ENCODE measurements around the gene PRSS22.

PRSS22 gene

DNA sequence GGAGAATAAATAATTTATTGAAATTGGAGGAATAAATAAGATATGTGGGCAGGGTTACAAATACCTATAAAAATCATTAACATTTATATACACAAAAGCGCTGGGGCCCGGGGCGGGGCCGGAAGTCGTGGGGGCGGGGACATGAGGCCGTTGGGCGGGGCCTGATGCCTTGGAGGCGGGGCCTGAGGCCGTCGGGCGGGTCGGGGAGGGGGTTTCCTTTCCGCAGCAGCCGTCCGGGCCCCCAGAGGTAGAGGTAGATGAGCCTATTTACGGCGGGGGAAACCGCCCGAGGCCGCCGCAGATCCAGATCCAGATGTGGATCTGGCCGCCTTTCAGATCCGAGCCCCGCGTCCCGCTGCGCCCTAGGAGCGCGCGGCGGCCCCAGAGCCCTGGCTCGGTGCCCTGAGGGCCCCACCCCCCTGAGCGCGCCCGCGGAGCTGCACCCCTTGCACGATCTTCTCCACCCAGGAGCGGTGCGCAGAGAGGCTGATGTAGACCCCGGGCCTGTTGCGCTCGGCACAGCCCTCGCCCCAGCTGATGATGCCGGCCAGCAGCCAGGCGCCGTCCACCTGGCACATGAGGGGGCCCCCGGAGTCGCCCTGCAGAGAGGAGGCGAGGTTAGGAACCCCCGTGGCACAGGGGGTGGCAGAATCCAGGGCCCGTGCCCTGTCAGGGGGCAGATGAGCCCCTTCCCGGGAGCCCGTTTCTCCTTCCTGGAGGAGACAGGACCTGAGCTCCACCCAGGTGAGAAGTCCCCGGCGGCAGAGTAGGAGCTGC lies 5.1 kb downstream of the PRSS22 start:
- no peak for DNase-seq (ENCODE audit: low read depth)

DNA sequence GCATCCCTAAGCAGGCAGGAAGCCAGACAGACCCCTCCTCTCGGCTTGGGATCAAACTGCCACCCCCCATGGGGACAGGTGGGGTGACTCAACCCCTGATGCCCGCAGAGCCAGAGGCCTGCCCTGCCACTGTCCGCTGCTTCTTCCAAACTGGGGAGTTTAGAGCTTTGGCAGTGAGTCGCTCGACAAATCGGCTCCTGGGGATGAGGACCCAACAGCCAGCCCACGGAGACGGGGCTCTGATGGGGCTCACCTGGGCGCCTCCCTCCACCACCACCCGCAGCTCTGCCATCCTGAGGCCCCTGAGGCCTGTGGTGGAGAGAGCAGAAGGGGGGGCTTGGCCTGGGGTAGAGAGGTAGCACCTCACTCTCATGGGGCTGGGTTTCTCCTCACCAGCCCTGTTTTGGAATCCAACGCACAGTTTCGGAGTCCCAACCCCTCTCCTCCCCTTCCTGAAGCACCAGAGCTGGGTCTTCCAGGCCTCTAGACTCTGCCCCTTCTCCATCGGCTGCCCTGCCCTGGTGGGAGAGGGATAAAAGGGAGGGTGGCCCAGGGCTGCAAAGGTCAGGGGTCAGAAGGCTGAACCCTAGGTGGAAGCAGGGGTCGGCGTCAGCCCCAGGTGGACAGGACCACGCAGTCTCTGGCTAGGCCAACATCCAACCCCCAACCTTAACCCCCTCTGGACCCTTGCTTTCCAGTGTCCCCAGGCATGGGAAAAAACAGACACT lies 5.8 kb downstream of the PRSS22 start:
- DNase-seq (ENCODE audit: low read depth): no peak

GRCh38 chr16:2848933-2849725 lies 8.8 kb downstream of the PRSS22 start:
- DNase-seq (ENCODE audit: low read depth): no peak

DNA sequence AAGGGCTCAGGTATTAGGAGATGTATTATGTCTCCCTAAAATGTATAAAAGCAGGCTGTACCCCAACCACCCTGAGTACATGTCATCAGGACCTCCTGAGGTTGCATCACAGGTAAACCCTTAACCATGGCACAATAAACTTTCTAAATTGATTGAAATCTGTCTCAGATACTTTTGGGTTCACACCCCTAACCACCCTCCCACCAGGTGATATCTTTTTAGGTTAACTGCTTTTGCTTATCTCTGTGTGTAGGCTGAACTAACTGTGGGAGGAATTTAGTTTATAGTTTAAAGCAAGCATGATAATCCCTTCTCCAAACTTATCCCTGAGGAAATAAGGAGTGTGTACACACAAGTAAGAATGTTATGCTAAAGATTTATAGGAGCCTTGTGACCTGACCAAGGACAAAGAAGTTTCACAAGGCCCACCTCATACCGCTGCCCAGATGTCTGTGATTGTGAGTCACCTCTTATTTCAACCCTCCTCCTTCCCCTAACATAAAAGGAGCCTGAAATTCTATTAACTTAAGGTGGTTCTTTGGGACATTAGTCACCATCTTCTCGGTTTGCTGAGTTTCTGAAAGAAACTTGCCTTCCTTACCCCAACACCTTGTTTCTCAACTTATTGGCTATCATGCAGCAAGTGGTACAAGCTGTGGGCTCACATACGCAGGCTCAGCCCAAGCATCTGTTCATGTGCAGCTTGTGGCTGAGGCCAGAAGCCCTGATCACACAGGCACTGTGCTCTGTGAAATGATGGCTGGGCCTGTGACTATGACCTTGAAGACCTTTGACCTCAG lies 11.3 kb downstream of the PRSS22 start:
- no peak for DNase-seq (ENCODE audit: low read depth)

DNA sequence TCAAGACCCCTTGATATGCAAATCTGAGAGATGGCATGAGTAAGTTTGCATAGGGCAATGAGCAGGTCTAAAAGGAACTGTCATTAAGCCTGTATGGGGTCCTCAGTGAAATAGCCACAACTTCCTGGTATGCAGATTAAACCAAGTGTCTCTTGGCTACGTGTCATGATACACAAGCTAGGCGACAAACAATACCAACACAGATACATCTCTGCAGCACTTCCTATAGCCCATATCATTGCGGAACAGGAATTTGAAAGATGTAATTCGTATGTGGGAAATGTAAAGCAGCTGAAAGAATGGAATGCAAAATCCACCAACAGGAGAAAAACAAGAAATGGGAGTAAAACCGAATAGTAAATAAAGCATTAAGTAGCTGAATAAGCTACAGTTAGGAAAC lies 12.9 kb downstream of the PRSS22 start:
- DNase-seq (ENCODE audit: low read depth): no peak

DNA sequence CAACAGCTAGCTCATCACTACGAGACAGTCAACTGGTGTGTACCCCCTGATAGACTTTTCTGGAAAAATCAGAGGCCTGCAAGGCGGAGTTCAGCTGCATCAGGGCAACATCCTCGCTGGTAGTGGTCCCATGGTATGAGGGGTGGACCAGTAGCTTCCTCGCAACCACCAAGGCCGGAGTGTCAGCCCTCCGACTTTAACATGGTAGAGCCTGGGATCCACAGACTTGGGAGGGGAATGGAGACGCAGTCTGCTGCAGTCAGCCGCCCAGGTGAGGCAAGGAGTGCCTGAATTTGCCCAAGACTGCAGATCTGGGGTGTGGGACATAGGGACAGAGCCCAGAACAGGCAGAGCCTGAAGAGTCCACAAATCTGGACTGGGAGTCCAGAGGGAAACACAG lies 14.4 kb downstream of the PRSS22 start:
- DNase-seq (ENCODE audit: low read depth): no peak

DNA sequence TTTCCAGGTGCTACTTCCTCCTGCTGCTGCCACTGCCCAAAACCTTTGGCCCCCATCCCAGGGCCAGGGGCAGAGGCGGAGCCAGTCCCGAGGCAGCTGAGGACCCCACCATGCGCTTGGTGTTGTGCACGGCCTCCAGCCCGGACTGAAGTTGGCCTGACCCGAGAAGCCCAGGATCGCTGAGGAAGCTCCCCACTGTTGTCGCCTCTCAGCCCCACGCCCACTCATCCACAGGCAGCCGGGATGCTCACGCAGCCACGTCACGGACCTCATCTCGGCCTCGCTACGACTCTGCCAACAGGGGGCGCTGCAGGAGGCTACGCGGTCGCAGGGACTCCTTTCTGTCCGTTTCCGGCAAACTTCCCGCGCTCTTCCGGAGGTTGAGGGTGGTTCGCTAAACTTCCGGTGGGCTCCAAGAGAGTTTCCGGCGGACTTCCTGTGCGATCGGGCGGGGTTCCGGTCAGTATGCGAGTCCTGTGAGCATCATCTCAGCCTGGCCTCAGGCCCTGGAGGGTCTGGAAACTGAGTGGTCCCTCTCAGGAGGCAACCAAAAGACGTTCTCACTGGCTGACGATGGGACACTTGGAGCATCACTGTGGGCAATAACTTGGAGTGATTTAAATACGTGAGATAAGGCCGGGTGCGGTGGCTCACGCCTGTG lies 15.5 kb downstream of the PRSS22 start:
- peak; percentile 76 for DNase-seq (ENCODE audit: low read depth)

DNA sequence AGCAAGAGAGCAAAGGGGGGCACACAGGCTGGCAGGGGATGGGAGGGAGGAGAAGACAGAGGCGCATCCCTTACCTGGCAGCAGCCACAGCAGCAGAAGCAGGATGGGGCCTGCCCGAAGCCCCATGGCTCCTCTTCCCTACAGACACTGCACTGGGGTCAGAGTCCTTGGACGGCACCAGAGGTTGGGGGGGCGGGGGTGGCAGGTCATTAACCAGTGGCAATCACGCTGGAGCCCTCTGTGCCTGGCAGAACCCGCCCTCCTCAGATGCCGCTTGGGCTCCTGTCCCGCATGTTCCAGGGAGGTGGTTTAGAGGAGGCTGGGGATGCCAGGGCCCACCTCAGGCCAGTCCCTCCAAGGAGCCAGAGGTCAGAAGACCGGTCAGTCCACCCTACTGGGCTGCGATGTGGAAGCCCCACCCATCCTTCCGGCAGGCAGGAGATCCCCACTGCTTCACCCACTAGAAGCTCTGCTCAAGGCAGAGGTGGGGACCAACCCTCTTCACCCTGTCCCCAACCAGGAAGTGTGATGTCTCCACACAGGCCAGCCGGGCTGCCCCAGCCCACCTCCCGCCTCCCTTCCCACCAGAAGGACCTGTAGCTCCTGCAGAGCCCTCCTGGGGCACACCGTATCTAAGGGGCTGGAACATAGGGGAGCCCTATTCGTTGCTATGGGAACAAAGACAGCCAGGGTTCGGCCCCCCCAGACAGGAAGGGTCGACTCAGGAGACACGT lies 16.2 kb downstream of the PRSS22 start:
- DNase-seq (ENCODE audit: low read depth): no peak

DNA sequence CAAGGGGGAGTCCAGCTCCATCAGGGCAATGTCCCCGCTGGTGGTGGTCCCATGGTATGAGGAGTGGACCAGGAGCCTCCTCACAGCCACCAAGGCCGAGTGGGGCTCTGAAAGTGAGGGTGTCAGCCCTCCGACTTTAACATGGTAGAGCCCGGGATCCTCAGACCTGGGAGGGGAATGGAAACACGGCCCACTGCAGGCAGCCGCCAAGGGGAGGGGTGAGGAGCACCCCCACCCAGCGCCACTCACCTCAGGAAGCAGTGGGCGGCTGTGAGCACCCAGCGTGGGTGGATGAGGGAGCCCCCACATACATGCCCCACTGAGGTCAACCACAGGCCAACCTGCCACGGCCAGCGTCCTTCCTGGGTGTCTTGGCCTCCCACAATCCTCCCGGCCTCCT lies 17.1 kb downstream of the PRSS22 start:
- no peak for DNase-seq (ENCODE audit: low read depth)

- no peak for DNase-seq (ENCODE audit: low read depth)
Observed at GRCh38 chr16:2839650-2840450, 18.1 kb downstream of the PRSS22 start.

DNA sequence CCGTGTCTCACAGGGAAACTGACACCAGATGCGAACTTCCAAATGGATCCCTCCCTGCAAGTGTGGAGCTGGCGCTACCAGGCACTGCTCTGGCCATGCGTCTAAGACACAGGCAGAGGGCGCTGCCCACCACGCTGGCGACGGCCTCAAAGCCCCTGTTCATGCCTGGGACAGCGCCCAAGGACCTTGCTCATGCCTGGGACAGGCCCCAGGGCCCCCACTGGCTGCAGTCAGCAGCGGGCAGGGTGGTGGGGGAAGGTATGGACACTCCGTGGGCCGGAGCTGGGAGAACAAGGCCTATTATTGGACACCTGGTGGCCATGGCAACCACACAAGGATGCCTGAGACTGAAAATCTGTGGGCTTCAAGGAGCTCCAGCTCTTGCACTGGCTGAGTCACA lies 19.0 kb downstream of the PRSS22 start:
- no peak for DNase-seq (ENCODE audit: low read depth)

GRCh38 chr16:2836646-2837508 lies 21.1 kb downstream of the PRSS22 start:
- no peak for DNase-seq (ENCODE audit: low read depth)

- DNase-seq (ENCODE audit: low read depth): no peak
Observed at GRCh38 chr16:2835638-2836493, 22.1 kb downstream of the PRSS22 start.

DNA sequence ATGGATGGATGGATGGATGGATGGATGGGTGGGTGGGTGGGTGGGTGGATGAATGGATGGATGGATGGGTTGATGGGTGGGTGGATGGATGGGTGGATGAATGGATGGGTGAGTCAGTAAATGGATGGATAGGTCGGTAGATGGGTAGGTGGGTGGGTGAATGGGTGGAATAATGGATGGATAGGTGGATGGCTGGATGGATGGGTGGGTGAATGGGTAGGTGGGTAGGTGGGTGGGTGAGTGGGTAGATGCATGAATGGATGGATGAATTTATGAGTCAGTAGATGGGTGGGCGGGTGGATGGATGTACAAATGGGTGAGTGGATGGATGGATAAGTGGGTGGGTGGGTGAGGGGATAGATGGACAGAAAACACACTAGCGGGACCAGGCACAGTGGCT lies 23.0 kb downstream of the PRSS22 start:
- DNase-seq (ENCODE audit: low read depth): no peak

- DNase-seq (ENCODE audit: low read depth): no peak
Observed at GRCh38 chr16:2833776-2834175, 24.2 kb downstream of the PRSS22 start.

- DNase-seq (ENCODE audit: low read depth): no peak
Observed at GRCh38 chr16:2831203-2831602, 26.8 kb downstream of the PRSS22 start.

GRCh38 chr16:2830355-2830695 lies 27.6 kb downstream of the PRSS22 start:
- DNase-seq (ENCODE audit: low read depth): no peak

Data from stimulated activated CD8-positive, alpha-beta memory T cell treated with anti-CD3 and anti-CD28 coated beads, Interleukin-15, amount 100 ng/mL, for 24 hours (primary cell).